NCI-H460 (cell line): ENCODE results near the gene DOCK9. TPM values are rescaled to one million over a fixed set of nuclear protein-coding genes. Genes with fewer than 3 reads are reported as not detected.

ENCODE experiments used
- DNase-seq: peaks from one replicate; pipeline ENCODE4 v3.0.0-alpha.2; 2016; ENCODE audit warnings: low read depth; ENCODE audit errors: extremely low read depth
- total RNA-seq: library from RNA; depleted of rRNA; stranded (reverse); fragments of >200 nt; shearing (Covaris generic); gene quantifications from 2 replicates; pipeline ENCODE4 v1.2.3, GENCODE V29; 2014

The DOCK9 gene
- total RNA-seq, 1 experiment from 2014 or later: 11.5 TPM

DNA sequence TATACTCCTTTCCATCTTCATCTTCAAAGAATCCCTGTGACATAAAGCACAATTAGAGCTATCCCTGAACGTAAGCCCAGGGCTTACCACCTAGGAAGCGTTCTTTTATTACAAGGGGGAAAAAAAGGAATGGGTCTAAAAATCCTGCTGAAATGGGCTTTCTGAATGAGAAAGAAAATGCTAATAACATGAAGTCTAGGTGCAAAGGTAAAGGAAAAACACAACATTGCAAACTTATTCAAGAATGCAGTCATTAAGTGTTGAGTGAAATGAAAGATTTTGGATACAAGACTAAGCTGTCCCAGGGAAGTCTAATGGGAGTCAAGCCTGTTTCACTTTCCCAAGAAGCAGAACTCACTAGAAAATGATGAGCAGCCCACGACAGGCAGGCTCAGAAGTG is 170.1 kb downstream of the DOCK9 start:
- DNase-seq: no peak

DNA sequence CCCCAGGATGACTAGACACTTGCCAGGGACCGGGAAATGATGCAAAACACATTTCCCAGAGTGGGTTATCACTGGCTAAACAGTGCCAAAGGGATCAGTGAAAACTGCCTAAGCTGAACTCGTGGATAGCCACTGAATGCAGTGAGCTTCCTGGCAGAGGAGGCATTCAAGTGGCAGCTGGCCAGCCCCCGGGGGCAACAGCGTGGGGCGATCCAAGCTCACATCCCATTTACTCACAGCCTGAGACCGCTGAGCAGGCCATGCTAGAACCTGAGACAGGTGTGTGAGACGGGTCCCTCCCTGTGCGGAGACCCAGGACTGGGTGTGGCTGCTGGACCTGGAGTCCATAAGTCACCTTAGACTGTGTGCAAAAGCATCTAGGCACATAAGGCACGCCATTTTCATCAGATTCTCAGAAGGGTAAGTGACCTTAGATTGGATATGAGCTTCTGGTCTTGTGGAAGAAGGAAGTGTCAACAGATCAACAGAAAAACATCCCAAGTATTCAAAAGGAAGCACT is 173.5 kb downstream of the DOCK9 start:
- DNase-seq: no peak

DNA sequence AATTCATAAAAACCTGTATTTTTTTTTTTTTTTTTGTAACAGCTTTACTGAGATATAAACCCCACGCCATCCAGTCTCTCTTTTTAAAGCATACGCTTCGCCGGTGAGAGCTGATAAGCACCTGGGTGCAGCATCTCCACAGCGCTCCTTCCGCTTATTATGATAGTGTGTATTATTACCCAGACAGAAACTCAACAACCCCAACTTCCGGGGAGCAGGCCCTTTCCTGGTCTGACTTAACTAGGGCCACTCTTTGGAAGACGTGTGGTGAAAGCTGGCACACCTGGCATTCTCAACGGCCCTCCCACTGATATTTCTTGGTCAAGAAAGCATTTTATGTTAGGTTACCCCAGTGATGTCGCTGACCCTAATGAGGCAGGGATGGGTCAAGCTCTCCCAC is 173.9 kb downstream of the DOCK9 start:
- DNase-seq: no peak

DNA sequence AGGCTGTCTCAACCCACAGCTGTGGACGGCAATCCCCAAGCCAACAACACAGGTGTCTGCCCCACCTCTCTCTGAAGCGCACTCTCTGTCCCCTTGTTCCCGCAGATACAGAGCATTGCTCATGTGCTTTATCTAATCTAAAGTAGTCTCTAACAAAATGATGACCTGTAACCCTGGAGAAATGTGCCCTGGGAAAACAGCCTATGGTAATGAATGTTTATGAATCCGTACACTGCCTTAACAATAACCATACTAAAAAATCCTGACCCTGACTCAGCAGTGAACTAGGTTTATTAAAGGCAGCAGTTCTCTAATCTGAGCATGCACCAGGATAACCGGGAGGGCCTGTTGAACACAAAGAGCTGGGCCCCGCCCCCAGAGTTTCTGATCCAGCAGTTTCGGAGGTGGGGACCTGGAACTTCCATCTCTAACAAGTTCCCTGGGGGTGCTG is 174.7 kb downstream of the DOCK9 start:
- DNase-seq: no peak

DNA sequence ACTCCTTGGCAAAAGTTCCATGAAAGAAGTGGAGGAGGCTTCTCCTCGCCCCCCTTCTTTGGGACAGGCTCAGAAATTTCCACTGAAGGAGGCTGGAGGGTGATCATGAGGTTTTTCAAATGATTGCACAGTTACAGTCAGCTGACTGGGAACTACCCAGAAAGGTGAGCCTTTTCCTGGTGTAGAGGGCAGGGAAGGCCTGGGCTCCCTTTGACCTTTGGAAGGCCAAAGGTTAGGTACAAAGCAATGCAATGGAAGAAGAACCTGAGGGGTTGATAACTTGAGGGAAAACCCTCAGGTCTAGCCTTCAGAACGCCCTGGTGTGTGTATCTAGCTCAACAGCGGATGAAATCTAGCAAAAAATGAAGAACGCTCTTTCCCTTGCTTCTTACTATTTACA is 175.3 kb downstream of the DOCK9 start:
- no peak for DNase-seq

DNA sequence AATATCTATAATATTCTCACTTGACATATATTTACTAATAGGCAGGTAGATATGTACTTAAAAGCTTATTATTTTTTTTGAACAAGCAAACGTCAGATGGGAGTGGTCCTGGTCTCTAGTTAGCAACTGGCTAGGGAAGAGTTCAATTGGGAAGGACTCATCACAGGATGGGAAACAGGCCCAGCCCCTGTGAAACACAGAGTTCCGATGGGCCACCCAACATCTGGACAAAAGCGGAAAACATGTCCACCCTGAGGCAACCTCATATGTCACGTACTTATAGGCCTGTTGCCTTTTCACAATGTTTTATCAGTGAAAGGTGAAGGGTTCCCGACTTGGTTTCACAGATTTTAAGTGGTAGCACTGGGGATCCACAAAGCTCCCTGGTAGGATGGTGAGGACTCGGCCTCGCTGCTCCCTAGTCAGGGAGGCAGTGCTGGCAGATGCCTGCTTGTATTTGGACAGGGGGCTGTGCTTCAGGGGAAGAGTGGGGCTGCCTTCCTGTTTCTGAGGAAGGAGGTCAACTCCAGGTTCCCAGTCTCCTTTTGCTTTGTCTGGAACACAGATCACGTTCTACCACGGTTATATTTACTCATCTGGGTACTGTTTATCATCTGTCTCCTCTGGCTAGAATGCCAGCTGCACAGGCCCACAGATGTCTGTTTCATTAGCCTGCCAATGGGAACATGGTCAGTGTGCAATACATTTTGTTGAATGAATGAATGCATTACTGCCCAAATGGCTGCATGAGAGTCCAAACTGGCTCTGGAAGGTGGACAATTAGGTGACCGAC is 176.0 kb downstream of the DOCK9 start:
- no peak for DNase-seq

DNA sequence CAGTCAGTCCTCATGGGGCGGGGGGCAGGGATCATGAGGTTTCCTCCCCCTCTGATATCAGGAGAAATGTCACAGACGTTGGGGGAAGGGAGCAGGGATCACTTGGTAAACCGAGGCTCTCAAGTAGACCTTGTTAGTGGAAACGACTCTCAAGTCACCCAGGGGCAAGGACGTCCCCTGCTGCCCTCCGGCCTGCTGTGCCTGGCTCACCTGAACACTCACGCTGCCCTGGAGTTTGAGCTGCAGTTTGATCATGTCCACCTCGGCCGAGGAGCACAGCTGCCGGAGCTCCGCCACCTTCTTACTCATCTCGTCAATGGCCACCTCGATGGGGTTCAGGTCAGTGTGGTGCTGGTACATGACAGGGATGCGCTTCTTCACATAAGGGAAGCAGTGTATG is 177.8 kb downstream of the DOCK9 start:
- no peak for DNase-seq

DNA sequence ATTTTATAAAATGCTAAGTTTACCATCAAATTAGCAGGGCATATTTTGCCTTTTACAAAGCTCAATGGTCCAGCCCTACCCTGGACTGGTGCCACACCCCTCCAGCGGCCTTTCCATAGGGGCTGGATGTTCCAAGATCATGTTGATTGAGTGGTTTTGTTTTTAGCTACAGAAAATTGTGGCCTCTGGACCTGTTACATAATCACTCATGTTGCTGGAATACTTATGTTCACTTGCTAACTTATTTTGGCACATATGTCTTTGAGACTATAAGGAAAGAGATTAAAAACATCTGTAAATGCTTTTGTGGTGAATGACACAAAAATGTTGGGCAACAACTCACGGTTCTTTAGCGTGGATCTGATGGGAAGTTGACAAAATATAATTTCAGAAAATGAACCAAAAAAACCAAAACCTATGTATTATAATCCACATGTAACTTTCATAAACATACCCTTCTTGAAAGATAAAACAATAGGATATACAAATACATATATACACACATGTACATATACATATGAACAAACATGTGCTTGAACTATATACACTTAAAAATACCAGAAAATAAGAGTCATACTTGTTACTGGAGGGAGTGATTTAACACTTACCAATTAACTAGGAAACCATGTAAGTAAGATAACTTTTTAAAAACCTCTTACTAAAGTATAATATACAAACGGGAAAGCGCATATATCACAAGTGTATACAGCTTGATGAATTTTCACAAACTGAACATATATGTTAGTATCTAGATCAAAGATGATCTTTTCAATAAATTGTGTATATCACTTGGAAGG is 178.8 kb downstream of the DOCK9 start:
- DNase-seq: no peak

DNA sequence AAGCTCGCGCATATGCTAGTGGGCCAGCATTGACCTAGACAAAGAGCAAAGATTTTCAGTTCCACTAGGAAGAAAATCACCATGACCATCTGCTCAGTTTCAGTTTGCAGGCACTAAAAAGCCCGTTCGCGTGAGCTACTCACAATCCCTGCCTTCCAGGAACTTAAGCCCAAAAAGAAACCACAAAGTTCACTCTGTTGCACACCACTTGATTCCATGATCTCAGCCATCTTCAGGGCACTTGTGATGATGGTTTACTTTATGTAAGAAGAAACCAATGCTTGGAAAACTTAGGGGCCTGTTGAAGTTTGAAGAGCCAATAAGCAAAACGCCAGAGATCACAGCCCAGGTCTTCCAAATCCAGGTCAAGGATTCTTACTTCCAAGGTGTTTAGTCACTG is 180.4 kb downstream of the DOCK9 start:
- DNase-seq: no peak

DNA sequence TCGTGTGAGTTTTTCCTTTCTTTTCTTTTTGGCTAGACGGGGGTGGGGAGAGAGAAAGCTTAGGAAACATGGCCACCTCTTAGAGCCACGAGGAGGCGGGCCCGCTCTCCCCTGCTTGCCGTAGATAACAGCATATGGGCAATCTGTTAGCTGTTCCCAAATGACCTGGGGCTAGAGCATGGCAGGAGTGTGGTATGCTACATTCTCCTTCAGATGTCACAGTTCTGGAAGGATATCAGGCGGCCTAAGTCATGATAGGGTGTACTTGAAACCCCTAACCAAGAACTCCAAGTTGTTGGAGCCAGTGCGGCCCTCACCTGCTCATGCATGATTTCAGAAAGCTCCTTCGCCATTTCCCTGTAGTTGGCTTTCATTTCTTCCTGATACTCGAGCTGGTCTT is 181.1 kb downstream of the DOCK9 start:
- no peak for DNase-seq

DNA sequence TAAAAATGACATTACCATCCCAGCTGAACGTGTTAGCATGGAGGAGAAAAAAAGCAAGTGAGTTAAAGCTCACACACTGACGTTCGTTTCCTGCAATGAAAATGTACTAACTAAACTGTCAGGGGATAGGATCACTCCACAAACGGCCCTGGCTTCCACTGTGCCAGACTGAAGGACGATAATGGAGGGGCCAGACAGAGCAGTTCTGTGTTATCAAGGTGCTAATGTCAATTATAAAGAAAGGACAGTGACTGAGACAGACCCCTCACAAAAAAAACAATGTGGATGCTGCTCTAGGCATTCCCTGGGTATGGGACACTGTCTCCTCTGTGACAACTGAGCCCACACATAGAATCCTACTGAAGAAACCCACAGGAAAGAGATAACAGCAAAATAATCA is 181.7 kb downstream of the DOCK9 start:
- no peak for DNase-seq

DNA sequence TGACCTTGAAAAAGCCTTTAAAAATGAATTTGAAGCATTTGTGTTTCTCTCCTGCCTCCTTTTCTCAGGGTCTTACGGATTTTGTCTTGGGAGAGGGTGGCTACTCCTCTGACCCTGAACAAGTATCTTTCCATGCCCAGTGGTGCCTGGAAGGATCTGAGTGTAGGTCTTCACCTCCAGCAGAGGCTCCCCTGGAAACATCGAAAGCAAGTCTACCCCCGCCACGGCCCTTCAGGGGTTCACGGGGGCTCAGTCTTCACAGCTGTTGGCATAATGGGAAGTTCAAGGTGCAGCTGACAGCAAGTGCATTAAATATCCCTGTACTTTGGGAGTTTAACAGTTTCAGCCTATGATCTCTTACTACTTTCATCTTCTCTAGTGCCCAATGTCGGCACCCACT is 182.6 kb downstream of the DOCK9 start:
- DNase-seq: no peak

DNA sequence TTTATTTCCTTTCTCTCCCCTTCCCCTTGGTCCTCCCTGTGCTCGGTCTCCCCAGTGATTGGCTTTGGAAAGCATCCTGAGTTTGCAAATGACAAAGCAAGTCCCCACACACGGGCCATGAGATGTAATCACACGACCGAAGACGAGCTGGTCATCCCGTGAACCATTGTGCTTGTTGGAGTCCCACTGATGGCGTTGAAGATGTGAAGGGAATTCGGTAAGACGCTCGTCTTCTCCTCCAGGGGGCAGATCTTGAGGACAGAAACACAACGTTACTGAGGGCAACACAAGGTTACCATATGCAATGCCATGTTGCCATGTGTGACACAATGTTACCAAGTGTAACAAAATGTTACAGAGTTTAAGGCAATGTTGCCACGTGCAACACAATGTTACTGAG is 183.4 kb downstream of the DOCK9 start:
- no peak for DNase-seq

DNA sequence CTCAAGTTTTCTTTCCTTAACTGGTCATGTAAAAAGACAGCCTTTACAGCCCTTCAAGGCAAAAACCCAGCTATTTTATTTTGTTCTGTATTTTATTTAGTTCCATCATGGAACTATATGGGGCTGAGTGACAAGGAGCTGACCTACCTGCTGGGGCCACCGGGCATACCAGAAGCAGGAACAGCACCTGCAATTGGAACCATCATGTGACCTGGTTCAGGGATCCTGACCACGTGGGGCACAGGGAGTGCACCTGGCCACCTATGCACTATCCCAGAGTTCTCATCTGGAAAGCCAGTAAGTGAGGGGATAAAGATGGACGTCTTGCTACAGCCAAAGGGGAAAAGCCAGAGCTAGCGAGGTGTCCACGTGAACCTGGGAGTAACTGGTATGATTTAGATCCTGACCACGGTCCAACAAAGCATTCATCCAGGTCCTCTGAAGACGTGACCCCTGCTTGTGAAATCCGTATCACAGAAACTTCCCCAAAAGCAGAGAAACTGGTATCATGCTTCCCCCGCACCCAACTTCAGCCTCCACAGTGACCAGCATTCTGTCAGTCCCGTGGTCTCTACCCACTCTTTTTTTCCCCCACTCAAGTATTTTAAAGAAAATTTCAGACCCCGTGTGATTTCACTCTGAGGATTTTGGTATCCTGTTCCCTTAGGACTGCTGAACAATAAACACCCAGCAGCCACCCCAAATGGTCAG is 184.9 kb downstream of the DOCK9 start:
- no peak for DNase-seq

DNA sequence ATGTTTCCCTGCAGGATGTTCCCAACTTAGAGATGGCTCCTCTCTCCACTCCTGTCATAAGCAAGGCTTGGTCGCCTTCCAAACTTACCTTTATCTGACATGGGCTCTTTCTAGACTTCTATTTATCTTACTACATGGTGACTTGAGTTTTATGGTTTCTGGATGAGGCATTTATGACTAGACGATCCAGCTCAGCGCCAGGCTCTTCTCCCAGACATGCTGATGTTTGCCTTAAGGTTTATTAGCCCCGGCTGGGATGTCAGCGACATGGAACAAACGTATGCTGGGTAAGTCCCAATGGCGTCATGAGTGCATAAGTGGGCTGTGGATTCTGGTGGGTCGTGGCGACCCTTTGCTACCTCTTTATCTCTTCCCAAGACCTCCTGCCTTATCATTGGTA is 185.5 kb downstream of the DOCK9 start:
- no peak for DNase-seq

DNA sequence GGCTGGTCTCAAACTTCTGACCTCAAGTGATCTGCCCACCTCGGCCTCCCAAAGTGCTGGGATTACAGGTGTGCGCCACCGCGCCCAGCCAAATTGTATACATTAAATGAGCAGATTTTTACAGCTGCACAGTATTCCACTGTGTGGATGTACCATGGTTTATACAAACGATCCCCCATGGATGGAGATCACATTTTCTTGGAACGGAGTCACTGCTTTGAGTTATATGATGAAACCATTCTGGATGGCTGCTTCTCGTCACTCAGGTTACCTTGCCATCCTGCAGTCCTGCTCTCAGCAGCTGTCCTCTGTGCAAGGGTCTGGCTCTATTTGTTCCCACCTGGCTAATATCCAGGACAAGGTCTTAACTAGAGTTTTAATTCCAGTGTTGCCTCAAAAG is 186.3 kb downstream of the DOCK9 start:
- no peak for DNase-seq

DNA sequence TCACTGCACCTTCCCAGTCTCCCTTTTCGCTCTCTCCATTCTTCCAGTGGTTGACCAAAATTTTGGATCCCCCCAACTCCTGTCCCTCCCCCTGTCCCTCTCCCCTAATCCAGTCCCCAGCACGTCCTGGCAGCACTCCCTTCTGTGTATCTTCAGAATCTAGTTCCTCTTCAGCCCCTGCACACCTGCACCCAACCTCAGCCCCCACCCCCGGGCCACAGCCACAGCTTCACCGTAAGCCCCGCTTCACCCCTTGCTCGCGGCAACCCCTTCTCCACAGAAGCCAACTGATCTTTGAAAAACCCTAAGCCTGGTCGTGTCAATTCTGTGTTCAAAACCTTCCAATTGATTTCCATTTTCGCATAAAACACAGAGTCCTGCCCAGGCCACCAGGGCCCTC is 189.9 kb downstream of the DOCK9 start:
- no peak for DNase-seq

DNA sequence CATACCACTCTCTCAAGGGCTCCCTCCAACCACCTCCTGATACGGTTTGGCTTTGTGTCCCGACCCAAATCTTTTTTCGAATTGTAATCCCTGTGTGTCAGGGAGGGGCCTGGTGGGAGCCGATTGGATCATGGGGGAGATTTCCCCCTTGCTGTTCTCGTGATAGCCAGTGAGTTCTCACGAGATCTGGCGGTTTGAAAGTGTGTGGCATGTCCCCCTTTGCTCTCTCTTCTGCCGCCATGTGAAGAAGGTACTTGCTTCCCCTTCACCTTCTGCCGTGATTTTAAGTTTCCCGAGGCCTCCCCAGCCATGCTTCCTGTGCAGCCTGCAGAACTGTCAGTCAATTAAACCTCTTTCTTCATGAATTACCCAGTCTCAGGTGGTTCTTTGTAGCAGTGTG is 190.7 kb downstream of the DOCK9 start:
- DNase-seq: no peak

DNA sequence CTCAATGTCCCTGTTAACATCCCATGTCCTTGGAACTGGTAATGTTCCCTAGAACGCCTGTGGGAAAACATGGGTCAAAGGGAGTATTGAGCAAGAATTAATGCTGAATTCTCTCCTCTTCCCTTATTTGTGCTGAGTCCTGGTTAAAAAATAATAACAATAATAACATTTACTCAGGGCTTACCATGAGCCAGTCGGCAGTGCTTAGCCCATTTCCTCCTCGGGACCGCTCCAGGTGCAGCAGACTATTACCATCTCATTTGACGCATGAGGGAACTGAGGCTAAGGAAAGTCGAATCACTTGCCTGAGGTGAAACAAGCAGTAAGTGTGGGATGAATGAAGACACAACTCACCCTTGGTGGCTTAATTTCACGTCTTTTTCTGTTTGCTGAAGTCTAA is 191.8 kb downstream of the DOCK9 start:
- no peak for DNase-seq

DNA sequence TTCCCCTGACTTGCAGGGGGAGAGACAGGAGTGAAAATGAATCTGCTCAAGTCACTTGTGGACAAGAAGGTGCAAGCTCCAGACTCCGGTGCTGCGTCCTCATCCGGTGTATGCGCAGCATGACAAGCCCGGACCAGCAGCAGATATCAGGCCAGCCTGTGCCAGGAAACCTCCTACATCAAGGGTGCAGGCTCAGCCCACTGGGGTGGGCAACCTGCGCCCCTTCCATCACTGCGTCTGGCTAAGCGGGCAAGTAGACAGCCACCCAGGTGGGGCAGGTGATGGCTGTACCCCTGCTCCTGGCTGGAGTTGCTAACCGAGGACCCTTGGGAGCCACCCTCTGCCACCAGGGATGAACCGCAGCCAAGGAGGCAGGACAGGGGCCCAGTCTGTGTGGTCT is 192.5 kb downstream of the DOCK9 start:
- no peak for DNase-seq

DNA sequence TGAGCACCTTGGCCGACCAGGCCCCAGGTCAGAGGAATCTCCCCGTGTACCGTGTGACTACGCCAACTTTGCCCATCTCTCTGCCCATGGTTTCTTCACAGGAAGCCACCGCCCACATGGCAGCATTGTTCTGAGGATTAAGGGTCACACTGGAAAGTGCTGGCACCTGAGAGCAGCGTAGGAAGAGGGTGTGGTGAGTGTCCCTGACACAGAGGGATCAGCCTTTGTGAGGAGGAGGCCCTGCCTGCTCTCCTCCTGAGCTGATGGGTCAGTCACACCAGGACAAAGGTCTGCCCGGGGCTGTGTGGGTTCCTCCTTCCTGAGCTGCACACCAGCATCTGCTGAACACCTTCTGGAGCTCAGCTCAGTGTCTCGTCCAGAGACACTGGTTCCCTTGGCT is 193.2 kb downstream of the DOCK9 start:
- no peak for DNase-seq
